Measurements from ENCODE around the gene AKAP13. TPM values are rescaled to one million over a fixed set of nuclear protein-coding genes. Genes with fewer than 3 reads are reported as not detected.

AKAP13 gene
- total RNA-seq, 1 experiment from 2014 or later: 47.3 TPM

DNA sequence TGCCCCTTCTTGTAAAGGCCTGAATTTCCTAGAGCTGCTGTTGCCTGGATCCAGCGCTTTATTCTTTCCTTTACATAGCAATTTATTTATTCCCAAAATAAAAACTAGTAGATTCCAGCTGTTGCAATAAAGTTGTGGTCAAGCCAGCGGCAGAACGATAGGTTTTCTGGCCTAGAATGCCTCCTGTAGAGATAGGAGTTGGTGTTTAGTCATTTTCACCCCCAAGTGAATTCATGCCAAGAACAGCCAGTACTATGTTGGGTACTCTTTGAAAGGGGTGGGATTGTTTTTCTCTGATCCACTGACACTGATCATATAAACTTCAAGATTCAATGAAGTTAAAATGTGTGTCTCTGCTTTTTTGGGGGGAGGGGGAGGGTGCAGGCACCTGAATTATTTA lies 344.6 kb downstream of the AKAP13 start:
- no peaks in the 10 kb centered on the region for H3K27me3 ChIP-seq (ENCODE audit: insufficient read depth, low read length)
- WGBS (ENCODE audit: extremely low coverage, insufficient read length, low lambda C conversion rate): no CpG with 5 or more reads among the region's 3 CpGs
- H3K9ac ChIP-seq (ENCODE audit: extremely low read depth, insufficient read length, low read length): no peak overlapping the region
- H3K79me1 ChIP-seq (ENCODE audit: insufficient read depth, low read depth, low read length, poor library complexity, severe bottlenecking): no peaks in the 10 kb centered on the region
- H2AFZ ChIP-seq (ENCODE audit: low read length): no peak overlapping the region
- no peaks in the 10 kb centered on the region for H3K4me1 ChIP-seq (ENCODE audit: insufficient read depth, low read length)
- H4K91ac ChIP-seq (ENCODE audit: insufficient read length, low read depth, low read length): no peak overlapping the region
- no peak overlapping the region for H4K5ac ChIP-seq (ENCODE audit: insufficient read length, low read depth, low read length)
- H3K14ac ChIP-seq (ENCODE audit: insufficient read depth, low read length): no peak overlapping the region
- Mint-ChIP-seq H3K9me3 (no peaks in the 10 kb centered on the region), H3K4me3 (no peak overlapping the region), H3K4me1 (no peaks in the 10 kb centered on the region), H3K27ac (no peak overlapping the region), H3K27me3 (ENCODE audit: low read depth) (no peaks in the 10 kb centered on the region), H3K36me3 (ENCODE audit: insufficient read depth in 1 of 3, low read depth in 3 of 3) (peaks cover 0 to 41% (median 25%) of the 10 kb centered on the region in 3 experiments; a peak in 6 of 7 replicates)
- no peak overlapping the region for H4K8ac ChIP-seq (replicated peaks; ENCODE audit: insufficient read length, low read depth, low read length)
- H3K27ac ChIP-seq (ENCODE audit: insufficient read length, low read depth, low read length): no peak overlapping the region
- no peak overlapping the region for H3K4ac ChIP-seq (ENCODE audit: low read depth, low read length)
- H2BK5ac ChIP-seq (ENCODE audit: insufficient read length, low read length): no peak overlapping the region
- TF ChIP-seq, protein P1, sequence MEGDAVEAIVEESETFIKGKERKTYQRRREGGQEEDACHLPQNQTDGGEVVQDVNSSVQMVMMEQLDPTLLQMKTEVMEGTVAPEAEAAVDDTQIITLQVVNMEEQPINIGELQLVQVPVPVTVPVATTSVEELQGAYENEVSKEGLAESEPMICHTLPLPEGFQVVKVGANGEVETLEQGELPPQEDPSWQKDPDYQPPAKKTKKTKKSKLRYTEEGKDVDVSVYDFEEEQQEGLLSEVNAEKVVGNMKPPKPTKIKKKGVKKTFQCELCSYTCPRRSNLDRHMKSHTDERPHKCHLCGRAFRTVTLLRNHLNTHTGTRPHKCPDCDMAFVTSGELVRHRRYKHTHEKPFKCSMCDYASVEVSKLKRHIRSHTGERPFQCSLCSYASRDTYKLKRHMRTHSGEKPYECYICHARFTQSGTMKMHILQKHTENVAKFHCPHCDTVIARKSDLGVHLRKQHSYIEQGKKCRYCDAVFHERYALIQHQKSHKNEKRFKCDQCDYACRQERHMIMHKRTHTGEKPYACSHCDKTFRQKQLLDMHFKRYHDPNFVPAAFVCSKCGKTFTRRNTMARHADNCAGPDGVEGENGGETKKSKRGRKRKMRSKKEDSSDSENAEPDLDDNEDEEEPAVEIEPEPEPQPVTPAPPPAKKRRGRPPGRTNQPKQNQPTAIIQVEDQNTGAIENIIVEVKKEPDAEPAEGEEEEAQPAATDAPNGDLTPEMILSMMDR (conservative IDR thresholded peaks at IDR 0.05): no peak
- H2BK12ac ChIP-seq (ENCODE audit: insufficient read length, low read depth, low read length): no peak overlapping the region
- H3K18ac ChIP-seq (ENCODE audit: insufficient read length, low read depth, low read length): no peak overlapping the region
- H2BK120ac ChIP-seq (ENCODE audit: low read depth, low read length, poor library complexity, severe bottlenecking): no peak overlapping the region
- H3K23ac ChIP-seq (ENCODE audit: insufficient read length, low read depth, low read length): no peak overlapping the region
- H2BK15ac ChIP-seq (ENCODE audit: low read depth, low read length): peak overlapping the region; percentile 40; the same call in 1 of the 2 replicates
- no peak overlapping the region for H3K4me2 ChIP-seq (ENCODE audit: insufficient read depth, insufficient read length, low read length)
- H3K23me2 ChIP-seq (ENCODE audit: insufficient read length, low read depth, low read length, poor library complexity, severe bottlenecking): no peaks in the 10 kb centered on the region
- DNase-seq: no peak
- H3K79me2 ChIP-seq (ENCODE audit: insufficient read depth, low read length): no peaks in the 10 kb centered on the region
- no peak overlapping the region for H2BK20ac ChIP-seq (ENCODE audit: low read depth, low read length, poor library complexity, severe bottlenecking)
- no peak overlapping the region for H3T11ph ChIP-seq (ENCODE audit: low read length)
- no peak overlapping the region for H3K56ac ChIP-seq (ENCODE audit: insufficient read length, low read depth, low read length)
- no peaks in the 10 kb centered on the region for H4K20me1 ChIP-seq (ENCODE audit: control insufficient read depth, insufficient read depth, insufficient read length)
- H2AK5ac ChIP-seq (ENCODE audit: insufficient read length, low read length): no peak overlapping the region
- H3K9me3 ChIP-seq (ENCODE audit: control insufficient read depth, low read depth, low read length): no peaks in the 10 kb centered on the region
